SK-N-SH (cell line): ENCODE measurements around the gene CDC42SE2. TPM values are rescaled to one million over a fixed set of nuclear protein-coding genes. Genes with fewer than 3 reads are reported as not detected.

Experiments
- CTCF ChIA-PET: fragments of 300-600, 350-600 bp; formaldehyde crosslinking; extraction: SDS; loops from one replicate; lab custom pipeline; 2021; lab: Yijun Ruan, JAX
- POLR2A ChIA-PET: fragments of 350-600 bp; sonication (Branson Sonifier 250); formaldehyde crosslinking; extraction: SDS; loops from one replicate; lab custom pipeline; 2020; ENCODE audit warnings: antibody characterized with exemption, inconsistent platforms; lab: Yijun Ruan, JAX
- DNase-seq: peaks from one replicate; pipeline ENCODE4 v3.0.0; 2012
- H2AFZ ChIP-seq: fragments of 200-600 bp; sonication (generic); 2 replicates; pipeline ENCODE4 v1.8.1; 2016; ENCODE audit warnings: antibody characterized with exemption, mild to moderate bottlenecking, low read depth
- H3F3A ChIP-seq: fragments of 200-600 bp; sonication (generic); replicated peaks from 2 replicates; pipeline ENCODE3; 2016; ENCODE audit warnings: antibody characterized with exemption, mild to moderate bottlenecking; ENCODE audit not compliant: insufficient read depth
- H3K27ac ChIP-seq, 2 experiments: fragments of 200-500 bp in 1 of 2; fragments of 200-600 bp in 1 of 2; sonication (Bioruptor generic) in 1 of 2; sonication (generic), shearing (Covaris generic) in 1 of 2; 2 replicates each; pipeline versions ENCODE4 v1.5.1 to v1.6.1; 2014 to 2016; ENCODE audit warnings: low read depth in 2 of 2, inconsistent platforms in 1 of 2, low read length in 1 of 2, mild to moderate bottlenecking in 1 of 2, mixed read lengths in 1 of 2
- H3K27me3 ChIP-seq: fragments of 200-600 bp; sonication (generic), shearing (Covaris generic); 2 replicates; pipeline ENCODE4 v1.6.1; 2016; ENCODE audit warnings: mixed run types; ENCODE audit not compliant: insufficient read depth
- H3K36me3 ChIP-seq, 2 experiments: fragments of 200-500 bp in 1 of 2; fragments of 200-600 bp in 1 of 2; sonication (Bioruptor generic) in 1 of 2; sonication (generic) in 1 of 2; replicated peaks in 1 of 2; 2 replicates each; pipeline versions ENCODE3 to v1.5.1; 2014 to 2016; ENCODE audit warnings: low read length in 1 of 2, mild to moderate bottlenecking in 1 of 2; ENCODE audit not compliant: insufficient read depth in 2 of 2, control insufficient read depth in 1 of 2
- H3K4me1 ChIP-seq, 2 experiments: fragments of 200-500 bp in 1 of 2; fragments of 200-600 bp in 1 of 2; sonication (Bioruptor generic) in 1 of 2; sonication (generic), shearing (Covaris generic) in 1 of 2; 2 replicates each; pipeline versions ENCODE4 v1.5.1 to v1.6.1; 2014 to 2016; ENCODE audit warnings: low read depth in 1 of 2, low read length in 1 of 2, mixed run types in 1 of 2; ENCODE audit not compliant: insufficient read depth in 2 of 2, control insufficient read depth in 1 of 2
- H3K4me2 ChIP-seq: fragments of 200-600 bp; sonication (generic), shearing (Covaris generic); 2 replicates; pipeline ENCODE4 v1.6.1; 2017; ENCODE audit warnings: mixed run types
- H3K4me3 ChIP-seq, 2 experiments: fragments of 200-500 bp in 1 of 2; fragments of 200-600 bp in 1 of 2; sonication (Bioruptor generic) in 1 of 2; sonication (generic), shearing (Covaris generic) in 1 of 2; 2 replicates each; pipeline versions ENCODE4 v1.5.1 to v1.8.1; 2014 to 2016; ENCODE audit warnings: low read depth in 2 of 2, inconsistent platforms in 1 of 2, low read length in 1 of 2, mild to moderate bottlenecking in 1 of 2, mixed read lengths in 1 of 2, moderate library complexity in 1 of 2
- H3K79me2 ChIP-seq: fragments of 200-600 bp; sonication (generic); 2 replicates; pipeline ENCODE4 v1.8.1; 2017; ENCODE audit warnings: mild to moderate bottlenecking; ENCODE audit not compliant: insufficient read depth
- H3K9ac ChIP-seq: fragments of 200-600 bp; sonication (generic); 2 replicates; pipeline ENCODE4 v1.6.1; 2017; ENCODE audit warnings: mixed run types
- H3K9me2 ChIP-seq: fragments of 200-600 bp; sonication (generic); 2 replicates; pipeline ENCODE4 v1.6.1; 2017; ENCODE audit warnings: mixed run types
- H3K9me3 ChIP-seq: fragments of 200-600 bp; sonication (generic); 2 replicates; pipeline ENCODE4 v1.6.1; 2017; ENCODE audit warnings: mixed run types, mild to moderate bottlenecking, moderate library complexity
- H4K20me1 ChIP-seq: fragments of 200-600 bp; sonication (generic); 2 replicates; pipeline ENCODE4 v1.6.1; 2017; ENCODE audit warnings: mild to moderate bottlenecking, mixed run types; ENCODE audit not compliant: insufficient read depth
- CHD2 ChIP-seq: fragments of 150-350 bp; IDR thresholded peaks from 2 replicates; pipeline ENCODE4 v1.6.1; 2018; ENCODE audit warnings: low read length; ENCODE audit not compliant: partially characterized antibody
- ELF1 ChIP-seq: IDR thresholded peaks from 2 replicates; pipeline ENCODE4 v1.4.0; 2012
- FOSL2 ChIP-seq: IDR thresholded peaks from 2 replicates; pipeline ENCODE4 v1.4.0; 2012; ENCODE audit warnings: low read depth, mild to moderate bottlenecking, moderate library complexity, borderline replicate concordance
- FOXJ3 ChIP-seq: sonication (generic); formaldehyde crosslinking; IDR thresholded peaks from 2 replicates; pipeline ENCODE4 v1.5.1; 2020; ENCODE audit warnings: mild to moderate bottlenecking, missing genetic modification reagents
- FOXM1 ChIP-seq: IDR thresholded peaks from 2 replicates; pipeline ENCODE4 v1.4.0; 2012; ENCODE audit warnings: low read depth, mild to moderate bottlenecking
- JUND ChIP-seq: IDR thresholded peaks from 2 replicates; pipeline ENCODE4 v1.4.0; 2012
- MEF2A ChIP-seq: IDR thresholded peaks from 2 replicates; pipeline ENCODE4 v1.4.0; 2012; ENCODE audit warnings: low read depth, borderline replicate concordance
- NFIC ChIP-seq: IDR thresholded peaks from 2 replicates; pipeline ENCODE4 v1.4.0; 2012; ENCODE audit warnings: borderline replicate concordance
- POLR2AphosphoS5 ChIP-seq: IDR thresholded peaks from 2 replicates; pipeline ENCODE4 v1.6.1; 2012; ENCODE audit warnings: low read depth, low read length
- RAD21 ChIP-seq: IDR thresholded peaks from 2 replicates; pipeline ENCODE4 v1.6.1; 2012; ENCODE audit warnings: mild to moderate bottlenecking, low read length
- RCOR1 ChIP-seq: fragments of 150-350 bp; IDR thresholded peaks from 2 replicates; pipeline ENCODE4 v1.6.1; 2017; ENCODE audit warnings: antibody characterized with exemption, low read length
- REST ChIP-seq: IDR thresholded peaks from 2 replicates; pipeline ENCODE4 v1.6.1; 2012; ENCODE audit warnings: mild to moderate bottlenecking, low read depth, low read length, moderate library complexity
- RFX5 ChIP-seq: IDR thresholded peaks from 2 replicates; pipeline ENCODE4 v1.6.1; 2012; ENCODE audit warnings: mild to moderate bottlenecking, improper control_type of control experiment, low read length
- RXRA ChIP-seq: IDR thresholded peaks from 2 replicates; pipeline ENCODE4 v1.4.0; 2012; ENCODE audit warnings: low read depth, mild to moderate bottlenecking, borderline replicate concordance
- SIN3A ChIP-seq: IDR thresholded peaks from 2 replicates; pipeline ENCODE4 v1.6.1; 2012; ENCODE audit warnings: low read depth, mild to moderate bottlenecking, low read length, moderate library complexity, borderline replicate concordance
- SMC3 ChIP-seq: IDR thresholded peaks from 2 replicates; pipeline ENCODE4 v1.6.1; 2012; ENCODE audit warnings: low read depth, low read length, improper control_type of control experiment
- TAF1 ChIP-seq: IDR thresholded peaks from 2 replicates; pipeline ENCODE4 v1.6.1; 2012; ENCODE audit warnings: low read depth, mild to moderate bottlenecking, low read length, moderate library complexity, borderline replicate concordance
- TCF12 ChIP-seq: IDR thresholded peaks from 2 replicates; pipeline ENCODE4 v1.4.0; 2012
- TEAD4 ChIP-seq: IDR thresholded peaks from 2 replicates; pipeline ENCODE4 v1.4.0; 2012; ENCODE audit warnings: mild to moderate bottlenecking, borderline replicate concordance; ENCODE audit not compliant: insufficient read depth
- ZBTB33 ChIP-seq: IDR thresholded peaks from 2 replicates; pipeline ENCODE4 v1.4.0; 2012; ENCODE audit warnings: low read depth, borderline replicate concordance
- WGBS: methylation state at CpG from one replicate; pipeline ENCODE4 v1.1.6; 2017; ENCODE audit warnings: low lambda C conversion rate; 5-methylcytosine and 5-hydroxymethylcytosine counted together
- polyA plus RNA-seq, 3 experiments: library from polyadenylated mRNA; depleted of rRNA; stranded (reverse); fragments of >200 nt; gene quantifications; 2 replicates each; pipeline ENCODE4 v1.2.3, GENCODE V29; 2012
- TF ChIP-seq, protein P1 (sequence below): fragments of 200-600 bp; sonication (generic); IDR thresholded peaks from 2 replicates; pipeline ENCODE4 v1.6.1; 2017; ENCODE audit warnings: antibody characterized with exemption, mild to moderate bottlenecking, moderate library complexity
- TF ChIP-seq, protein P2 (sequence below): fragments of 150-350 bp; IDR thresholded peaks from 2 replicates; pipeline ENCODE4 v1.6.1; 2017; ENCODE audit warnings: antibody characterized with exemption, low read length, low read depth, borderline replicate concordance
- TF ChIP-seq, protein P3 (sequence below): IDR thresholded peaks from 2 replicates; pipeline ENCODE4; 2012

The CDC42SE2 gene, protein sequence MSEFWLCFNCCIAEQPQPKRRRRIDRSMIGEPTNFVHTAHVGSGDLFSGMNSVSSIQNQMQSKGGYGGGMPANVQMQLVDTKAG
- 8.6 and 11.4 TPM in 2 replicates for polyA plus RNA-seq (2012; rRNA removed)
- 14.0 and 17.3 TPM in 2 replicates for polyA plus RNA-seq (2012; cell fraction: cytosol; rRNA removed)
- 2.8 and 6.8 TPM in 2 replicates for polyA plus RNA-seq (2012; cell fraction: nucleus; rRNA removed)

GRCh38 chr5:131263648-131264450, at the start of gene CDC42SE2:
TSS of gene CDC42SE2 (plus strand) at chr5:131264053. CDS start at chr5:131359494, 95,441 bp downstream.
- Histone ChIP-seq H3K9me2 (no peaks in the 10 kb centered on the region), H3K4me3 (peak within 1 kb of the TSS; percentile 95), H2AFZ (peak within 1 kb of the TSS; percentile 95), H3K79me2 (peaks cover 52% of the 10 kb centered on the region), H3K4me2 (peak within 1 kb of the TSS; percentile 85), H4K20me1 (peaks cover 9% of the 10 kb centered on the region), H3K27ac (peak within 1 kb of the TSS; percentile 73 to 93), H3K9ac (peak within 1 kb of the TSS; percentile 95), H3K36me3 (no peaks in the 10 kb centered on the region), H3K9me3 (no peaks in the 10 kb centered on the region), H3K27me3 (no peaks in the 10 kb centered on the region), H3K4me1 (peaks cover 5 to 7% of the 10 kb centered on the region in 2 experiments; a peak in 2 of 4 replicates), H3F3A (peaks cover 13% of the 10 kb centered on the region)
- WGBS, result 0% methylated on average over 4 of the region's 97 CpGs
- ChIA-PET CTCF (interaction anchor here (0.7 to 3.5 kb wide), 9 partner anchors 12 to 164 kb away, joined by 3 to 15 read pairs (median 3); no protein-coding TSS in a partner anchor), POLR2A (interaction anchor here (1.1 to 1.3 kb wide), 3 partner anchors 35 to 99 kb away, joined by 3 to 4 read pairs (median 3); partner anchors contain the start of gene HINT1)
- DNase-seq, result peak; percentile 97
- TF ChIP-seq RFX5, result no peak
- no peak for TF ChIP-seq FOXM1
- TF ChIP-seq CHD2, result peak; percentile 39
- TF ChIP-seq RXRA, result no peak
- TF ChIP-seq, protein P1, sequence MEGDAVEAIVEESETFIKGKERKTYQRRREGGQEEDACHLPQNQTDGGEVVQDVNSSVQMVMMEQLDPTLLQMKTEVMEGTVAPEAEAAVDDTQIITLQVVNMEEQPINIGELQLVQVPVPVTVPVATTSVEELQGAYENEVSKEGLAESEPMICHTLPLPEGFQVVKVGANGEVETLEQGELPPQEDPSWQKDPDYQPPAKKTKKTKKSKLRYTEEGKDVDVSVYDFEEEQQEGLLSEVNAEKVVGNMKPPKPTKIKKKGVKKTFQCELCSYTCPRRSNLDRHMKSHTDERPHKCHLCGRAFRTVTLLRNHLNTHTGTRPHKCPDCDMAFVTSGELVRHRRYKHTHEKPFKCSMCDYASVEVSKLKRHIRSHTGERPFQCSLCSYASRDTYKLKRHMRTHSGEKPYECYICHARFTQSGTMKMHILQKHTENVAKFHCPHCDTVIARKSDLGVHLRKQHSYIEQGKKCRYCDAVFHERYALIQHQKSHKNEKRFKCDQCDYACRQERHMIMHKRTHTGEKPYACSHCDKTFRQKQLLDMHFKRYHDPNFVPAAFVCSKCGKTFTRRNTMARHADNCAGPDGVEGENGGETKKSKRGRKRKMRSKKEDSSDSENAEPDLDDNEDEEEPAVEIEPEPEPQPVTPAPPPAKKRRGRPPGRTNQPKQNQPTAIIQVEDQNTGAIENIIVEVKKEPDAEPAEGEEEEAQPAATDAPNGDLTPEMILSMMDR, result no peak
- TF ChIP-seq ZBTB33, result no peak
- no peak; the same call in 1 of the 2 replicates for TF ChIP-seq SMC3
- TF ChIP-seq POLR2AphosphoS5, result peak; percentile 90
- no peak for TF ChIP-seq SIN3A
- no peak; the same call in 1 of the 2 replicates for TF ChIP-seq TCF12
- TF ChIP-seq, protein P2, sequence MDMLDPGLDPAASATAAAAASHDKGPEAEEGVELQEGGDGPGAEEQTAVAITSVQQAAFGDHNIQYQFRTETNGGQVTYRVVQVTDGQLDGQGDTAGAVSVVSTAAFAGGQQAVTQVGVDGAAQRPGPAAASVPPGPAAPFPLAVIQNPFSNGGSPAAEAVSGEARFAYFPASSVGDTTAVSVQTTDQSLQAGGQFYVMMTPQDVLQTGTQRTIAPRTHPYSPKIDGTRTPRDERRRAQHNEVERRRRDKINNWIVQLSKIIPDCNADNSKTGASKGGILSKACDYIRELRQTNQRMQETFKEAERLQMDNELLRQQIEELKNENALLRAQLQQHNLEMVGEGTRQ, result no peak
- no peak for TF ChIP-seq FOXJ3 (CRISPR knock-in tag)
- no peak for TF ChIP-seq MEF2A
- TF ChIP-seq, protein P3, sequence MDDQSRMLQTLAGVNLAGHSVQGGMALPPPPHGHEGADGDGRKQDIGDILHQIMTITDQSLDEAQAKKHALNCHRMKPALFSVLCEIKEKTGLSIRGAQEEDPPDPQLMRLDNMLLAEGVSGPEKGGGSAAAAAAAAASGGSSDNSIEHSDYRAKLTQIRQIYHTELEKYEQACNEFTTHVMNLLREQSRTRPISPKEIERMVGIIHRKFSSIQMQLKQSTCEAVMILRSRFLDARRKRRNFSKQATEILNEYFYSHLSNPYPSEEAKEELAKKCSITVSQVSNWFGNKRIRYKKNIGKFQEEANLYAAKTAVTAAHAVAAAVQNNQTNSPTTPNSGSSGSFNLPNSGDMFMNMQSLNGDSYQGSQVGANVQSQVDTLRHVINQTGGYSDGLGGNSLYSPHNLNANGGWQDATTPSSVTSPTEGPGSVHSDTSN, result no peak
- no peak for TF ChIP-seq JUND
- TF ChIP-seq NFIC, result no peak
- TF ChIP-seq FOSL2, result no peak
- no peak for TF ChIP-seq RCOR1
- 0 out of 2 replicates have a peak, but pooled peaks have one; percentile 14 for TF ChIP-seq ELF1
- TF ChIP-seq TEAD4, result no peak
- TF ChIP-seq TAF1, result peak; percentile 67; the same call in 1 of the 2 replicates
- no peak; the same call in 1 of the 2 replicates for TF ChIP-seq REST
- TF ChIP-seq RAD21, result 0 out of 2 replicates have a peak, but pooled peaks have one; percentile 1
